B cell (primary cell): ENCODE results near the gene NKX1-1. TPM values are rescaled to one million over a fixed set of nuclear protein-coding genes. Genes with fewer than 3 reads are reported as not detected.

Source experiments
- ATAC-seq: fragments of 200-7000 bp; cut with Tn5 transposase; one replicate; pipeline ENCODE4 v1.10.0; 2021; ENCODE audit warnings: low read depth, mild to moderate bottlenecking, moderate number of reproducible peaks, moderate library complexity
- CTCF ChIA-PET: fragments of 350-600 bp; sonication (Branson Sonifier 250); formaldehyde crosslinking; loops from one replicate; lab custom pipeline; 2021; ENCODE audit warnings: antibody characterized with exemption, inconsistent platforms; lab: Charles Lee
- POLR2A ChIA-PET: fragments of 350-600 bp; sonication (Branson Sonifier 250); formaldehyde crosslinking; loops from one replicate; lab custom pipeline; 2021; ENCODE audit warnings: antibody characterized with exemption; lab: Charles Lee
- DNase-seq: peaks from one replicate; pipeline ENCODE4 v3.0.0; 2013
- H2AFZ ChIP-seq: 2 replicates; pipeline ENCODE4 v1.6.1; 2012; ENCODE audit warnings: mild to moderate bottlenecking, low read depth, low read length; ENCODE audit not compliant: insufficient read depth, poor library complexity, severe bottlenecking
- H3K27ac ChIP-seq, 2 donors: 1 replicate in 1 of 2; 2 replicates in 1 of 2; pipeline ENCODE4 v1.5.1; 2012 to 2013; ENCODE audit warnings: low read length in 2 of 2, mild to moderate bottlenecking in 2 of 2, moderate library complexity in 1 of 2
- H3K27me3 ChIP-seq, 4 experiments: fragments of 200-600 bp in 1 of 4; sonication (generic) in 1 of 4; replicated peaks in 1 of 4; 1 replicate in 2 of 4; 2 replicates in 2 of 4; pipeline versions ENCODE4 v1.6.1 to v1.7.0; 2013 to 2016; ENCODE audit warnings: low read length in 3 of 4, mild to moderate bottlenecking in 2 of 4, mixed read lengths in 1 of 4, moderate library complexity in 1 of 4; ENCODE audit not compliant: insufficient read depth in 4 of 4, control insufficient read depth in 3 of 4; ENCODE audit errors: control extremely low read depth in 1 of 4
- H3K36me3 ChIP-seq, 2 experiments: replicated peaks in 1 of 2; 1 replicate in 1 of 2; 2 replicates in 1 of 2; pipeline versions ENCODE4 v1.6.1 to v1.7.1; 2013; ENCODE audit warnings: low read length in 1 of 2; ENCODE audit not compliant: insufficient read depth in 2 of 2, control insufficient read depth in 1 of 2; ENCODE audit errors: control extremely low read depth in 1 of 2, extremely low read depth in 1 of 2
- H3K4me1 ChIP-seq, 2 donors: fragments of 200-600 bp in 1 of 2; sonication (generic) in 1 of 2; 1 replicate in 1 of 2; 2 replicates in 1 of 2; pipeline versions ENCODE4 v1.5.1 to v1.6.1; 2013 to 2017; ENCODE audit warnings: low read length in 2 of 2; ENCODE audit not compliant: control insufficient read depth in 2 of 2, insufficient read depth in 2 of 2
- H3K4me2 ChIP-seq: replicated peaks from 2 replicates; pipeline ENCODE3; 2012; ENCODE audit warnings: mild to moderate bottlenecking, low read depth, low read length; ENCODE audit not compliant: poor library complexity, severe bottlenecking
- H3K4me3 ChIP-seq, 5 experiments: fragments of 200-600 bp in 1 of 5; sonication (generic) in 1 of 5; 1 replicate in 3 of 5; 2 replicates in 2 of 5; pipeline versions ENCODE4 v1.5.1 to v1.7.0; 2011 to 2016; ENCODE audit warnings: low read length in 4 of 5, mild to moderate bottlenecking in 4 of 5, low read depth in 2 of 5, control low read depth in 1 of 5, moderate library complexity in 1 of 5; ENCODE audit not compliant: insufficient read depth in 1 of 5; ENCODE audit errors: control extremely low read depth in 1 of 5, extremely low read depth in 1 of 5
- H3K79me2 ChIP-seq: fragments of 200-600 bp; sonication (generic); one replicate; pipeline ENCODE4 v1.6.0; 2016; ENCODE audit warnings: low read length; ENCODE audit not compliant: control insufficient read depth, insufficient read depth
- H3K9ac ChIP-seq: fragments of 200-600 bp; sonication (generic); 2 replicates; pipeline ENCODE4 v1.6.1; 2017; ENCODE audit warnings: mild to moderate bottlenecking, low read length, moderate library complexity
- H3K9me3 ChIP-seq, 3 donors: one replicate each; pipeline versions ENCODE4 v1.6.1 to v1.7.1; 2013; ENCODE audit warnings: low read length in 2 of 3; ENCODE audit not compliant: control insufficient read depth in 2 of 3, insufficient read depth in 1 of 3; ENCODE audit errors: control extremely low read depth in 1 of 3
- H4K20me1 ChIP-seq: 2 replicates; pipeline ENCODE4 v1.6.0; 2012; ENCODE audit warnings: mild to moderate bottlenecking, low read length; ENCODE audit not compliant: insufficient read depth, control insufficient read depth, poor library complexity, severe bottlenecking
- H3K27ac Mint-ChIP-seq: one replicate; pipeline ENCODE4 v1.8.0; 2021; ENCODE audit warnings: mixed read lengths
- H3K27me3 Mint-ChIP-seq: one replicate; pipeline ENCODE4 v1.8.0; 2021; ENCODE audit warnings: mixed read lengths
- H3K4me1 Mint-ChIP-seq: one replicate; pipeline ENCODE4 v1.8.0; 2021; ENCODE audit warnings: mixed read lengths
- H3K4me3 Mint-ChIP-seq: one replicate; pipeline ENCODE4 v1.8.0; 2021; ENCODE audit warnings: mixed read lengths
- H3K9me3 Mint-ChIP-seq: one replicate; pipeline ENCODE4 v1.8.0; 2022; ENCODE audit warnings: mixed read lengths; ENCODE audit not compliant: insufficient read depth
- EZH2 ChIP-seq: IDR thresholded peaks from 2 replicates; pipeline ENCODE4 v1.6.1; 2012; ENCODE audit warnings: borderline replicate concordance, low read depth, mild to moderate bottlenecking, moderate library complexity, low read length; ENCODE audit not compliant: insufficient read depth, poor library complexity, severe bottlenecking
- WGBS: methylation state at CpG from one replicate; pipeline ENCODE4 v1.1.5; 2013; ENCODE audit warnings: missing lambda C conversion rate; ENCODE audit not compliant: insufficient coverage; 5-methylcytosine and 5-hydroxymethylcytosine counted together
- intact Hi-C: fragments of 100-400 bp; cut with micrococcal nuclease; formaldehyde crosslinking; loops from one replicate; pipeline ENCODE4 v1.10.0; 2022
- polyA plus RNA-seq: library from polyadenylated mRNA; depleted of rRNA; stranded (reverse); fragments of >200 nt; gene quantifications from 2 replicates; pipeline ENCODE4 v1.2.3, GENCODE V29; 2012
- total RNA-seq, 2 donors: library from RNA; stranded (reverse); fragments of 120-200 nt in 1 of 2; gene quantifications; 1 replicate in 1 of 2; 2 replicates in 1 of 2; pipeline versions ENCODE4 v1.2.3 to v1.2.4, GENCODE V29; 2013 to 2022
- TF ChIP-seq, protein P1 (sequence below): fragments of 200-600 bp; IDR thresholded peaks from one replicate; pipeline ENCODE4 v1.8.0; 2022; ENCODE audit warnings: antibody characterized with exemption, mild to moderate bottlenecking

The NKX1-1 gene
- total and polyA plus RNA-seq, 2 donors (not counting 1 experiment from before 2014, with no cell fraction given), result not detected

DNA sequence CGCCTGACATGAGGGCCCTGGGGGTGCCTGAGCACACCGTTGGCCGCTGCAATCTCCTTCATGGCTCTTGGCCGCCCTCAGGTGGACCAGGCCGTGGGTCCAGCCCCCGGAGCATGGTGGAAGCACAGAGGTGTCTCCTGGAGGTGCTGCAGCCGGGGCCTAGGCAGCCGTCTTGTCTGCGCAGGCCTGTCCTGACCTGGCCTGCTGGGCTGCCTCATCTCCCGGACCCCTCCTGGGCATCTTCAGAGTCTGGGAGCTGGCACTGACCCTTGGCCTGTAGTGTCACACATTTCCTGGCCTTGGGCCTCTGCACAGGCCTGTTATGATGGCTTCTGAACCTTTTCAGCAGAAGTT is 38.3 kb downstream of the NKX1-1 start:
- no peaks in the 10 kb centered on the region for H3K27me3 Mint-ChIP-seq
- Histone ChIP-seq H4K20me1 (no peaks in the 10 kb centered on the region), H3K79me2 (no peaks in the 10 kb centered on the region), H3K27me3 (no peaks in the 10 kb centered on the region), H3K27ac (no peak overlapping the region), H3K9me3 (peaks cover 0 to 4% (median 0%) of the 10 kb centered on the region in 3 donors), H3K4me2 (no peak overlapping the region), H3K4me1 (no peaks in the 10 kb centered on the region), H3K36me3 (peaks cover 0 to 10% of the 10 kb centered on the region in 2 experiments), H2AFZ (no peak overlapping the region), H3K4me3 (no peak overlapping the region), H3K9ac (no peak overlapping the region)
- ChIA-PET CTCF (no interaction called here), POLR2A (no interaction called here)
- no peaks in the 10 kb centered on the region for H3K9me3 Mint-ChIP-seq
- DNase-seq, result no peak
- ATAC-seq, result no peak
- no peaks in the 10 kb centered on the region for H3K4me1 Mint-ChIP-seq
- 93% methylated on average over 10 of the region's 10 CpGs for WGBS
- no peak overlapping the region for H3K27ac Mint-ChIP-seq
- no peak for TF ChIP-seq EZH2
- TF ChIP-seq, protein P1, sequence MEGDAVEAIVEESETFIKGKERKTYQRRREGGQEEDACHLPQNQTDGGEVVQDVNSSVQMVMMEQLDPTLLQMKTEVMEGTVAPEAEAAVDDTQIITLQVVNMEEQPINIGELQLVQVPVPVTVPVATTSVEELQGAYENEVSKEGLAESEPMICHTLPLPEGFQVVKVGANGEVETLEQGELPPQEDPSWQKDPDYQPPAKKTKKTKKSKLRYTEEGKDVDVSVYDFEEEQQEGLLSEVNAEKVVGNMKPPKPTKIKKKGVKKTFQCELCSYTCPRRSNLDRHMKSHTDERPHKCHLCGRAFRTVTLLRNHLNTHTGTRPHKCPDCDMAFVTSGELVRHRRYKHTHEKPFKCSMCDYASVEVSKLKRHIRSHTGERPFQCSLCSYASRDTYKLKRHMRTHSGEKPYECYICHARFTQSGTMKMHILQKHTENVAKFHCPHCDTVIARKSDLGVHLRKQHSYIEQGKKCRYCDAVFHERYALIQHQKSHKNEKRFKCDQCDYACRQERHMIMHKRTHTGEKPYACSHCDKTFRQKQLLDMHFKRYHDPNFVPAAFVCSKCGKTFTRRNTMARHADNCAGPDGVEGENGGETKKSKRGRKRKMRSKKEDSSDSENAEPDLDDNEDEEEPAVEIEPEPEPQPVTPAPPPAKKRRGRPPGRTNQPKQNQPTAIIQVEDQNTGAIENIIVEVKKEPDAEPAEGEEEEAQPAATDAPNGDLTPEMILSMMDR, result no peak
- intact Hi-C loops, result no loop called here
- H3K4me3 Mint-ChIP-seq, result no peak overlapping the region

DNA sequence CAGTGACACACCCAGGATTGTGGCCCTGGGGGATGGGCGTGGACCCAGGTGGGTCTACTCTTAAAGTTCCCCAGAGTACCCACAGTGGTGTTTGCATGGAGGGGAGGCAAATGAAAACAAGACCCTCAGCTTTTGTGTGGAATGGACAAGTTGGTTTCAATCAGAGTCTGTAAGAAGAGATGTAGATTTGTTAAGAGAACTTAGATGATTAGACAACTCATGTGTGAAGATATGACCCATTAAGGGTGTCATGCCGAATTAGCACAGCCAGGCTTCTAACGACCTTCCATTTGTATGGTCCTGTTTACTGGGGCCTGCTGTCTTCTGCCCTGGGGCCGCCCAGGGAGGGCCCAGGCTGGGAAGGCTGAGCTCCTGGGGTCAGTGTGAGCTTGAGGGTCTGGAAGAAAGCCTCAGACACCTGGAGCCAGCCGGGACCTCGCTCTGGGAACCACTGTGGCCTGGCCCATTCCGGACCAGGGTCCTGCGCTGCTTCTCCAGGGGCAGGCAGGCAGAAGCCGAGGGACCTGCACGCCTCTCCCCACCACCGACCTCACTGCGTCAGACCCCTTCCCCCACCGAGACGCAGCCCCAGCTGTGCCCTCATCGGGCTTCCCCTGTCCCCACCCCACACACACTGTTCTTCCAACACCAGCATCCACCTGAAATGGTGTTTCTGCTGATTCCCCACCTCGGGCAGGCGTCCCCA is 38.9 kb downstream of the NKX1-1 start:
- DNase-seq, result no peak
- peaks cover 0 to 7% of the 10 kb centered on the region in 2 experiments for H3K36me3 ChIP-seq
- H3K27ac ChIP-seq, result no peak overlapping the region
- H4K20me1 ChIP-seq, result no peaks in the 10 kb centered on the region
- no peaks in the 10 kb centered on the region for H3K27me3 ChIP-seq
- Mint-ChIP-seq H3K4me3 (no peak overlapping the region), H3K27ac (no peak overlapping the region), H3K9me3 (no peaks in the 10 kb centered on the region), H3K4me1 (no peaks in the 10 kb centered on the region), H3K27me3 (no peaks in the 10 kb centered on the region)
- no peak for ATAC-seq
- no peak overlapping the region for H3K4me3 ChIP-seq
- H3K9me3 ChIP-seq, result no peaks in the 10 kb centered on the region
- intact Hi-C loops, result no loop called here
- ChIA-PET POLR2A (no interaction called here), CTCF (no interaction called here)
- H3K4me2 ChIP-seq, result no peak overlapping the region
- H3K4me1 ChIP-seq, result no peaks in the 10 kb centered on the region
- no peak for TF ChIP-seq EZH2
- TF ChIP-seq, protein P1, result no peak
- H3K9ac ChIP-seq, result no peak overlapping the region
- H3K79me2 ChIP-seq, result no peaks in the 10 kb centered on the region
- H2AFZ ChIP-seq, result no peak overlapping the region
- WGBS, result 98% methylated on average over 17 of the region's 17 CpGs
